IMR-90 (cell line): ENCODE measurements around the gene RAB25.
A peak's percentile ranks its signal among the peaks of the same experiment; 100 is the strongest.

Source experiments
- CTCF ChIP-seq: conservative IDR thresholded peaks from 2 replicates; pipeline ENCODE4 v1.5.1; 2012; ENCODE audit warnings: mild to moderate bottlenecking, low read depth, low read length, improper control_type of control experiment
- MAZ ChIP-seq: IDR thresholded peaks from 2 replicates; pipeline ENCODE4 v1.6.1; 2012; ENCODE audit warnings: low read depth, mild to moderate bottlenecking, low read length, improper control_type of control experiment, moderate library complexity, borderline replicate concordance
- POLR2A ChIP-seq: IDR thresholded peaks from 2 replicates; pipeline ENCODE4 v1.6.1; 2012; ENCODE audit warnings: mild to moderate bottlenecking, low read depth, low read length

- TF ChIP-seq POLR2A (no peak), CTCF (peak; percentile 76), MAZ (no peak)
These were observed 35.1 kb upstream of the RAB25 start for GRCh38 chr1:156025876-156026275.
